ENCODE data around the gene GALNTL6.

Gene GALNTL6

DNA sequence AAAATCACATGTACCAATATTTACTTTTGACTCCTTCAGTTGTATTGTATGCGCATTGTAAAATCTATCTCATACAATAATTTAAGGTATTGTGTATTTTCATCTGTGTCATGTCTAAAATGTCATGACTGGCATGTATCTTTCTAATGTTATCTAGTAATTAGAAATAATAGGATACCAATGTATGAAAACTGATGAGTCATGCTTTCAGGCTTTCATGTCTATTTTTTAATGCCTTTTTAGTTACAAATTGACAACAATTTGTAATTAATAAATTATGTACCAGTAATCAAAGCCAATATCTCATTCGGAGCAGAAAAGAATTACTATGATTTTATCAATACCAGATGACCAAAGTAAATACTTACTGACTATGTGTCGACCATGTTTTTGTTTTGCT lies 107.7 kb downstream of the GALNTL6 start:
- no peaks in the 10 kb centered on the region for H3K27me3 ChIP-seq (replicated peaks; ENCODE audit: control insufficient read depth, insufficient read depth, low read length)
- no peaks in the 10 kb centered on the region for H3K36me3 ChIP-seq (ENCODE audit: control insufficient read depth, insufficient read depth, low read length)
- TF ChIP-seq, protein P1, sequence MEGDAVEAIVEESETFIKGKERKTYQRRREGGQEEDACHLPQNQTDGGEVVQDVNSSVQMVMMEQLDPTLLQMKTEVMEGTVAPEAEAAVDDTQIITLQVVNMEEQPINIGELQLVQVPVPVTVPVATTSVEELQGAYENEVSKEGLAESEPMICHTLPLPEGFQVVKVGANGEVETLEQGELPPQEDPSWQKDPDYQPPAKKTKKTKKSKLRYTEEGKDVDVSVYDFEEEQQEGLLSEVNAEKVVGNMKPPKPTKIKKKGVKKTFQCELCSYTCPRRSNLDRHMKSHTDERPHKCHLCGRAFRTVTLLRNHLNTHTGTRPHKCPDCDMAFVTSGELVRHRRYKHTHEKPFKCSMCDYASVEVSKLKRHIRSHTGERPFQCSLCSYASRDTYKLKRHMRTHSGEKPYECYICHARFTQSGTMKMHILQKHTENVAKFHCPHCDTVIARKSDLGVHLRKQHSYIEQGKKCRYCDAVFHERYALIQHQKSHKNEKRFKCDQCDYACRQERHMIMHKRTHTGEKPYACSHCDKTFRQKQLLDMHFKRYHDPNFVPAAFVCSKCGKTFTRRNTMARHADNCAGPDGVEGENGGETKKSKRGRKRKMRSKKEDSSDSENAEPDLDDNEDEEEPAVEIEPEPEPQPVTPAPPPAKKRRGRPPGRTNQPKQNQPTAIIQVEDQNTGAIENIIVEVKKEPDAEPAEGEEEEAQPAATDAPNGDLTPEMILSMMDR (IDR thresholded peaks at IDR 0.05; ENCODE audit: insufficient read depth, low read length, poor library complexity, severe bottlenecking): no peak
- DNase-seq (ENCODE audit: extremely low read depth, insufficient read length): no peak
- H3K4me3 ChIP-seq (replicated peaks; ENCODE audit: low read depth, low read length): no peak overlapping the region

DNA sequence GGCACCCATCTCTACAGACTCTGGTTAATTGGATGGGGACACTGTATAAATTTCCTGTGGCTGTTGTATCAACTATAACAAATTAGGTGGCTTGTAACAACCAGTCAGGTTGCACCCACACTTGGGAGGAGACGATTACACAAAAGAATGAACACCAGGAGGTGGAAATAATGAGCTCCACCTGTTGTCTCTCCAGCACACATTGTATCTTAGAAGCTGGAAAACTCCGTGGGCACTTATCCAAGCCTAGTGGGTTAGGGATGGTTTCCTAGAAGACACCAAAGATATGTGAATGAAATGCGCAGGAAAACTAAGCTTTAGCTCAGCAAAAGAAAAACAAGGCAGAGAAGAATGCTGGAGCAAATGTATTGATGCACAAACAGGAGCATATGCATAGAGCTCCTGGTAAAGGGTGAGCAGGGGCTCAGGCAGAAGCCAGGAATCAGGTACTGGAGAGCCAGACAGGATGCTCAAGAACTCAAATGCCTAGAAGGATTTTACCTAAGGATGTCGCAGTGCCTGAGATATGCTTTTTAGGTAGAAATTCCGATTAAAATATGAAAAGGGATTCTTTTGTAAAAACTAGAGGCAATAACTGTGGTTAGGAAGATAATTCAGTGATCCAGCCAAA lies 111.7 kb downstream of the GALNTL6 start:
- no peak overlapping the region for H3K4me3 ChIP-seq (replicated peaks; ENCODE audit: low read depth, low read length)
- DNase-seq (ENCODE audit: extremely low read depth, insufficient read length): no peak
- TF ChIP-seq, protein P1 (IDR thresholded peaks at IDR 0.05; ENCODE audit: insufficient read depth, low read length, poor library complexity, severe bottlenecking): no peak
- no peaks in the 10 kb centered on the region for H3K27me3 ChIP-seq (replicated peaks; ENCODE audit: control insufficient read depth, insufficient read depth, low read length)
- H3K36me3 ChIP-seq (ENCODE audit: control insufficient read depth, insufficient read depth, low read length): no peaks in the 10 kb centered on the region

DNA sequence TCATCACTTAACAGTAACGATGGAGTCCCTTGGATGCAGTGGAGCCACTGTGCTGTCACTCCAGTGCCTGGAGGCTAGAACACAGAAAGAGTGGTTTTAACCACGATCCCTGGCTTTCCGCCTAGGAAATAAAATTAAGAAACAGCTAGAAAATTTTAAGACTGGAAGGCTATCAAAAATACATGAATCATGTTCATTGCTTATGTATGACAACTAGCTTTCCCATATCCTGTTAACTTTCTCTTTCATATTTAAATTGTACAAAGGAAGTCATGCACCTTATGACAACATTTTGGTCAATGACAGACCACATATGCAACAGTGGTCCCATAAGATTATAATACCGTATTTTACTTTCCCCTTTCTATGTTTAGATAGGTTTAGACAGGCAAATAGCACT lies 115.1 kb downstream of the GALNTL6 start:
- TF ChIP-seq, protein P1 (IDR thresholded peaks at IDR 0.05; ENCODE audit: insufficient read depth, low read length, poor library complexity, severe bottlenecking): no peak
- Histone ChIP-seq H3K27me3 (replicated peaks; ENCODE audit: control insufficient read depth, insufficient read depth, low read length) (no peaks in the 10 kb centered on the region), H3K36me3 (ENCODE audit: control insufficient read depth, insufficient read depth, low read length) (no peaks in the 10 kb centered on the region), H3K4me3 (replicated peaks; ENCODE audit: low read depth, low read length) (no peak overlapping the region)
- no peak for DNase-seq (ENCODE audit: extremely low read depth, insufficient read length)

DNA sequence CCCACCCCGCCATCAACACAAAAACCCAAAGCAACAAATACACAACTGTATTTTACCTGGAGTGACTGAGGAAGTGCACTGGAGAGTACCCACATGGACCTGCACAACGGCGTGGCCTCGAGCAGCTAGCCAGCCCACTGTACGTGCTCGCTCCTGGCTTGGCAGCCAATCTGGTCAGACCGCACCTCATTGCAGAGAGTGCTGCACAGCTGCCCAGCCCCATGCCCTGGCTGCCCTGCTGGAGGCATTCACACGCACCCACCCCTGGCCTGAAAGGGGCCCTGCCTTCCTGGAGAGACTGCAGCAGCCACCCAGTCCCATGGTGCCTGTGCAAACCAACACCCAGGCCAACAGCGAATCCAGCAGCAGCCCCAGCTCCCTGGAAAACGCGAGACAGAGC lies 116.3 kb downstream of the GALNTL6 start:
- Histone ChIP-seq H3K27me3 (replicated peaks; ENCODE audit: control insufficient read depth, insufficient read depth, low read length) (no peaks in the 10 kb centered on the region), H3K36me3 (ENCODE audit: control insufficient read depth, insufficient read depth, low read length) (no peaks in the 10 kb centered on the region), H3K4me3 (replicated peaks; ENCODE audit: low read depth, low read length) (no peak overlapping the region)
- TF ChIP-seq, protein P1 (IDR thresholded peaks at IDR 0.05; ENCODE audit: insufficient read depth, low read length, poor library complexity, severe bottlenecking): no peak
- peak; percentile 6 for DNase-seq (ENCODE audit: extremely low read depth, insufficient read length)

DNA sequence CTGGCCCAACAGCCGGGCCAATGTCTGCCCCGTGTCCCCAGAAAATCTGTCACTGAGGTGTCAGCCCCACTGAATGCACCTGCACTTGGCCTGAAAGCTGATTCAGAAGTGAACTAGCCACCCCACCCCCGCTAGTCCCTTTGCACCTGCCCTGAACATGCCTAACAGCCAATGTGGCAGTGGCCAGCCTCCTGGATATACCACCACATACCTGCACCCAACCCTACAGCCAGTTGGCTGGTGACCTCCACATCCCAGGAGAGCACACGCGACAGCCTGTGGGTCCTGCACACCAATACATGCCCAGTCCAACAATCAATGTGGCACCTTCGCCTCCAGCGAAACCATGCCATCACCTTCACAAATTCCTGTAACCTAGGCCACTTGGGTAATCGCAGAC lies 116.7 kb downstream of the GALNTL6 start:
- no peak for DNase-seq (ENCODE audit: extremely low read depth, insufficient read length)
- TF ChIP-seq, protein P1 (IDR thresholded peaks at IDR 0.05; ENCODE audit: insufficient read depth, low read length, poor library complexity, severe bottlenecking): no peak
- Histone ChIP-seq H3K4me3 (replicated peaks; ENCODE audit: low read depth, low read length) (no peak overlapping the region), H3K27me3 (replicated peaks; ENCODE audit: control insufficient read depth, insufficient read depth, low read length) (no peaks in the 10 kb centered on the region), H3K36me3 (ENCODE audit: control insufficient read depth, insufficient read depth, low read length) (no peaks in the 10 kb centered on the region)

DNA sequence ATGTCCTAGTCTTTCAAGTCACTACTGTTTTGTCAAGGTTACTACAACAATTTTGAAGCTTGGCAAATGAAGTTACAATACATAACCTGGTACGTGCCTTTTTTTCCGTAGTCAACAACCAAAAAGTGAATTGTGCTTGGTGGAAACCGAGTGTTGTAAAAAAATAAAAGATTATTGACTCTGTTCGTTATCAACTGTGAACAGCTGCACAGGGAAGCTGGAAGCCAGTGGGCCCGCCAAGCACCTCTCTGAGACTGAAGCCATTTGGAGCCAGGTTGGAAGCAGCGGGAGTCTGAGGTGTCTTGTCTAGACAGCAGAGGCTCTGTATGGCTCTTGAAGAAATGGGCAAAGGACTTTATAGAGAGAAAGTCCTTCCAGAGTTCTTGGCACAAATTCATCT lies 119.0 kb downstream of the GALNTL6 start:
- Histone ChIP-seq H3K36me3 (ENCODE audit: control insufficient read depth, insufficient read depth, low read length) (no peaks in the 10 kb centered on the region), H3K4me3 (replicated peaks; ENCODE audit: low read depth, low read length) (no peak overlapping the region)
- no peak for DNase-seq (ENCODE audit: extremely low read depth, insufficient read length)

More for the DNA sequence above, 119.0 kb downstream of the GALNTL6 start:
- TF ChIP-seq, protein P1 (IDR thresholded peaks at IDR 0.05; ENCODE audit: insufficient read depth, low read length, poor library complexity, severe bottlenecking): no peak
- no peaks in the 10 kb centered on the region for H3K27me3 ChIP-seq (replicated peaks; ENCODE audit: control insufficient read depth, insufficient read depth, low read length)
